GM19238 (cell line): ENCODE measurements around the gene SYNE2.
"Not testable (repeated sequence)": the region's sequence is repeated elsewhere in the genome, so short reads cannot be mapped to it uniquely, and the experiment has no call there.

Experiments
- DNase-seq: peaks from one replicate; pipeline ENCODE4 v3.0.0; 2011; ENCODE audit warnings: low spot score; ENCODE audit not compliant: insufficient read length

SYNE2 gene

DNA sequence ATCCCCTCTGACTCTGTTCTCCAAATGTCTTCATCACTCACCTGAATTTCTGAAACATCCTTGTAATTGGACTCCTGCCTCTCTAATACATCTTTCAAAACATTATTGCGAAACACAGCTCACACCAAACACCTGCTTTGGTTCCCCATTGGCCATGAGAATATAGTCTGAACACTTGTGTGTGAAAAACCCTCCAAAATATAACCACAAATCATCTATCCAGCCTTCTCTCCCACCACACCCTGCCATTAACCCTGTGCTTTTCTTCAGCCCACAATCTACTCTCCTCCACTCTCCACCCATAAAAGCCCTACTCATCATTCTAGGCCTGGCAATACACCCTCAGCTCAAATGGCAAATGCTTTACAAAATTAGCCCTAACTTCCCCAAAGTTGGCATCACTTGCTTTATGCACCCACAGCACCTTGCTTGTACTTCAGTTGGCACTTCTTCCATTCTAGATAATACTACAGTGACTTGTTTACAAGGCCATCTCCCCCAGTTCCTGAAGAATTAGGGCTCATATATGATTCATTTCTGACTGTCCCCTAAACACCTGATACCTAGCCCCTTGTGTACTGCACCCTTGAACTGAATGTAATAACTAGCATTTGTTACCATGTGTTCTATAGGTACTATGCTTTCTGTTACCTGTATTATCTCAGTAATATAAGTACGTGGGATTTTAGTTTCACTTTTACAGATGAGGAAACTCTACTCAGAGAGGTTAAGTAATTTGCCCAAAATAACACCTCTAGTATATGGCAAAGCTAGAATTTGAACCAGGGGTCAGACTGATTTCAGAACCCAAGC lies 17.3 kb downstream of the SYNE2 start:
- DNase-seq, result not testable (repeated sequence)

DNA sequence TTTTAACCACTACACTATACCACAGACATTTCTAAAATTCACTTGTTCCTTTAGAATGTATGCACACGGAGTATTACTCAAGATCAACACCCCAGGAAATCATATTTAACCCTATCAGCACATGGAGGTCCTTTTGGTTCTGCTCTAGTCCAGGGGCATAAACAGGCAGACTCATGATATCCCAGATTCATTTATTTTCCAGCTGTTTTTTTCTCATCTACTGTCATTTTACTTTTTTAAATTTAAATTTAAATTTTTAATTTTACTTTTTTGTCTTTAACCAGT lies 17.9 kb downstream of the SYNE2 start:
- DNase-seq, result not testable (repeated sequence)

GRCh38 chr14:63874223-63874622 lies 21.4 kb downstream of the SYNE2 start:
- no peak for DNase-seq

DNA sequence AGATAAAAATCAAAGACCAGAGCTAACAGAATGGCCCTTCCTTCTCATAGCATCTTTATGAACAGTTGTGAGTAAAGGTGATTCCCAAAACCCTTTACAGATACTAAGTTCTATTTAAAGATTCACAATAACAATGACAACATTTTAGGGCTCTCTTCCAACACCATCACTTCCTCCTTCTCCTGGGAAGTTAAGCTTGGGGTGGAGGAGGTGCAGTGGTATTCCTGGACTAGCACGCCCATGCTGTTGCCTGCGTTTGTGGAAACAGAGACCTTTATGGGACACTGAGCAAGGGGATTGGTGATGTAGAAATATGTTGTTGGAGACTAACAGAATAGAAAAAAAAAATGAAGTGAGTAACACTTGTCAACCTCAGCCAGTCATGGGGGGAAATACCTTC lies 22.5 kb downstream of the SYNE2 start:
- no peak for DNase-seq

DNA sequence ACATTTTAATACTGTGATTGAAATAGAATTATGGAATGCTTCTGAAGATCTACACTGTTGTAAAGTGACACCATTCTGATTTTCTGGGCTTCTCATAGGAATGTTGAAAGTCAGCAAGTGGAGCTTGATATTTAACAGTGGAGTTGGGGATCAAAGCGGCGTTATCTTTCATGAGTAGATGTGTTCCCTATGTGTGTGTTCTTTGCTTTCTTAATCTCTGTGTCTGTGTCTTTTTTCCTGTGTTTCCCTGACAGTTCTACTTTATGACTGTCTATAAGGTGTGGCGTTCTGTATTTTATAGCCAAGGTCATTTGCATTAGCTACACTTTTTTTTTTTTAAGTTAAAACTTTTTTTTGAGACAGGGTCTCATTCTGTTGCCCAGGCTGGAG lies 24.7 kb downstream of the SYNE2 start:
- no peak for DNase-seq

DNA sequence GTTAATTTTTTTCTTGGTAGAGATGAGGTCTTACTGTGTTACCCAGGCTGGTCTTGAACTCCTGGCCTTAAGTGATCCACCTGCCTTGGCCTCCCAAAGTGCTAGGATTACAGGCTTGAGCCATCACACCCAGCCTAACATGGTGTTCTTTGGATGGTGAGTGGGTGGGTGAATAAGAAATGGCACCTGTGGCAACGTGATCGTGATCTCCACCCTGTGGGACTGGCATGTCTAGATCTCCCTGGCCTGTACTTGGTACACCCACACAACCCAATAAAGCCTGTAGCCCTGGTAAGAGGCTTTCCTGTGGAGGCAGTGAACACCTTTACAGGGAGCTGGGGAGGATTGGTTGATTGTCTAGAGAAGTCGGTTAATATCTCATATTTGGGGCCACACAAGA lies 25.2 kb downstream of the SYNE2 start:
- DNase-seq, result no peak

- DNase-seq, result no peak
Measured at GRCh38 chr14:63878792-63879191, 26.0 kb downstream of the SYNE2 start.

DNA sequence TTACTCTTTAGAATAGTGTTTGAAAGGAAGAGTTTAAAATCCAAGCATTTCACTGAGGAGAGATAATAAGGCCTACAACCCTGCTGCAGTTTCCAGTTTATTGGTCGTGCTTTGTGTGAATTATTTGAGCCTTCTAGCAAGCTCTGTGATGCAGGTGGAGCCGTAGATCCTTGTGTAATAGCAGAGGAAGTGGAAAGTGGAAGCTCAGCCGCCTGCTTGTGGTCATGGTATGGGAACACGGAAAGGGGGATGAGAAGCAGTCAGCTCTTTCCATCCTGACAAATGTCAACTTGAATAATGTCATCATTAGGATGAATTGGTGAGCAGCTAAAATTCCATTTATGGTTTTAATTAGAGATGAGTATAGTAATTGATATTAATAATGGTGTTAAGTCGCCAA lies 29.1 kb downstream of the SYNE2 start:
- no peak for DNase-seq

GRCh38 chr14:63887899-63888298 lies 35.1 kb downstream of the SYNE2 start:
- no peak for DNase-seq

DNA sequence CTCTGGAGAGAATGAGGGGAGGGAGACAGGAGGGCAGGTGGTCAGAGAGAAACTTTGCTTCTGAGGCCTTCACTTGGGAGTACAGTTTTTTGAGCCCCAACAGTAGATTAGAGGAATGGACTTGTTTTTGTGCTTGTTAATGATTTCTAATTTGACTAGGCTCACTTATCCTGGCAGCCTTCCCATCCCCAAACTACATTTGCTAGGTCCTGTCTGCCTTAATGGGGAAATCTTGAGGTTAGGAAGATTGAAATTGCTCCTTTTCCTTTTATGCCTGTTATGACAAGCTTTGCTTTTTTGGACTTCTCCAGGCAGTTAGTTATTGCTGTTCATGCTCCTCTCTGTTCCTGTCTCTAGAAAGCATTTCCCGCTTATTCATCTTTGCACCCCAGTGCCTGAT lies 37.7 kb downstream of the SYNE2 start:
- DNase-seq, result no peak

- DNase-seq, result no peak
Measured at GRCh38 chr14:63891148-63891975, 38.6 kb downstream of the SYNE2 start.

DNA sequence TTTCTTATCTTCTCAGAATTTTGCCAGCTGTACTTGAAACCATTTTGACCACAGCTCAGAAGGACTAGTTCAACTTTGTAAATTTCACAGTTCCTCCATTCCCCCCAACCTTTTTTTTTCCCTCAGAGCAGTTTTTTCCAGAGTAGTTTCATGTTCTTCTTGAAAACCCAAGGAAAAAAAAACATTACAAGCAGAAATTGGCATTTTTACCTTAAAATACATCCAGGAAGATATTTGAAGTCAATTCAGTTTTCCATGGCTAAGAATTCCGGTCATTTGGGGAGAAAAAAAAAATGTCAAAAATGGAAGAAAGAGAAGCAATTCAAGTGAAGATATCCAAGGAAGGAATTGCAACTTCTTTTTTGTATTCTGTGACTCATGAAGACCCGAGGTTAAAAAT lies 39.5 kb downstream of the SYNE2 start:
- no peak for DNase-seq

DNA sequence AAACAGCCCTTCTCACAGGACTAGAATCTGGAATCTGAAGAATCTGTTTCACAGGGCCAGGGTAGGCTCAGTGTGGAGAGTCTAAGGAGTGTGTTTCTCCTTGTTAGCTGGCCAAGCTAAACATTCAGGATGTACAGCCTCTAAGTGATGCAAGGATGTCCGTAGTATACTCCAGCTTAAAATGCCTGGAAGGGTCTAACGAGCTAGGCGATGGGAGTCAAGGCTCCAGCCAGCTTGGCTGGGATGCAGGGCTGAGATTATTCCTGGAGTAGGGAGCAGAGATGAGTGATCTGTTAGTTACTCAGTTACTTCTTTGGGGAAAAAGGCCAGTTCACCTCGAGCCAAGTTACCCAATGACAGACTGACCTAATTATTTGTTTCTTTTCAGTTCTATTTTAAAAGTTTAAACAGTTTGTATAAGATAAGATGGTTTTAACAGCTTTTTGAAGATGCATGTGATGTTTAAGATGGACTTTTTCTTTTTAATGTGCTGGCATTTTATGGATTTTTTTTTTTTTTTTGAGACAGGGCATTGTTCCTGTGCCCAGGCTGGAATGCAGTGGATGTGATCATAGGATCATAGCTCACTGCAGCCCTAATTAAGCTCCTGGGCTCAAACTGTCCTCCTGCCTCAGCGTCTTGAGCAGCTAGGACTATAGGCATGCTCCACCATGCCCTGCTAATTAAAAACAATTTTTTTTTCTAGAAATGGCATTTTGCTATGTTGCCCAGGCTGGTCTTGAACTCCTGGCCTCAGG lies 41.1 kb downstream of the SYNE2 start:
- no peak for DNase-seq

DNA sequence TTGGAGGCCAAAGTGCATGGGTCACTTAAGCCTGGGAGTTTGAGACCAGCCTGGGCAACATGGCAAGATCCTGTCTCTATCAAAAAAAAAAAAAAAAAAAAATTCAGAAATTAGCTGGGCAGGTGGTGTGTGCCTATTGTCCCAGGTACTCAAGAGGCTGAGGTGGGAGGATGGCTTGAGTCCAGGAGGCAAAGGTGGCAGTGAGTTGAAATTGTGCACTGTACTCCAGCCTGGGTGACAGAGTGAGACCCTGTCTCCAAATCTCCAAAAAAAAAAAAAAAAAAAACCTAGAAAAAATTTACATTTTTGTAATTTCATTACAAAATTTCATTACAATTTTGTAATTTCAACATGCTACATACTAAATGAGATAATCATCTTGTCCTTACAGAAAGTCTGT lies 42.7 kb downstream of the SYNE2 start:
- no peak for DNase-seq

- DNase-seq, result no peak
Measured at GRCh38 chr14:63896278-63896720, 43.5 kb downstream of the SYNE2 start.

DNA sequence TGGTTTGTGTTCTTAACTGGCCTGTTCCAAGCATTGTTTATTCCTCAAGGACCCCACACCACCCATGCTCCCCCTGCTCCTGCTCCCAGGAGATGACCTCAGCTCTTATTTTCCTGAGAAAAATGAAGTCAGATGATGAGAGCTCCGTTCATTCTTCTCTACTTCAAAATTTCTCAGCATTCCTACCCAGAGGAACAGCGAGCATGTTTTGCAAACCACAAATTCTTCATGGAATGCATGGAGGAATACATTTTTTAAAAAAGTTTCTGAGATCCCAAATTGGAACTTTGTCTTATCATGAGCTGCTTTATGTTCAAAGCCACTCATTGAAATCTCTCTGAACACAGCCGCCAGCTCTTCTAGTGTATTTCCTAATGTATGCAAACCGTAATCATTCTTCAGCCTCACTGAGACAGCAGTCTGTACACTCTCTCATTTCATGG lies 44.9 kb downstream of the SYNE2 start:
- no peak for DNase-seq

GRCh38 chr14:63899953-63900352 lies 47.1 kb downstream of the SYNE2 start:
- DNase-seq, result no peak

DNA sequence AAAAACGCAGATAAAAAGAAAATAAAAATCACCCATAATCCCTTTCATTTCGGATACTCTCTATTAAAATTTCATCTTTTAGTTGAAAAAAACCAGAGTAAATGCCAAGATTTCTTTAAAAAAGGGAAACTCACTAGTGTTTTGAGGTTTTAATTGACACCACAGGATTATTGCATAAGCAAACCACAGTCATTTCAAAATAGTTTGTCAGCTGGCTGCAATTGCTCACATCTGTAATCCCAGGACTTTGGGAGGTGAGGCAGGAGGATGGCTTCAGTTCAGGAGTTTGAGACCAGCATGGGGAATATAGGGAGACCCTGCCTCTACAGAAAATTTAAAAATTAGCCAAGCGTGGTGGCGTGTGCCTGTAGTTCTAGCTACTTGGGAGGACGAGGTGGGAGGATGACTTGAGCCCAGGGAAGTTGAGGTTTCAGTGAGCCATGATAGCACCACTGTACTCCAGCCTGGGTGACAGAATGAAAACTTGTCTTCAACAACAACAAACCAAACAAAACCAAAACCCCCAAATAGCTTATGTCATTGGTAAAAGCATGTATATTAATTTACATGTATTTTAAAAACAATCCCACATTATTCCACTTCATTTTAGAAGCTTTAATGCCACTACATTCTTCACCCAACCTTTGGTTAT lies 48.8 kb downstream of the SYNE2 start:
- DNase-seq, result no peak

DNA sequence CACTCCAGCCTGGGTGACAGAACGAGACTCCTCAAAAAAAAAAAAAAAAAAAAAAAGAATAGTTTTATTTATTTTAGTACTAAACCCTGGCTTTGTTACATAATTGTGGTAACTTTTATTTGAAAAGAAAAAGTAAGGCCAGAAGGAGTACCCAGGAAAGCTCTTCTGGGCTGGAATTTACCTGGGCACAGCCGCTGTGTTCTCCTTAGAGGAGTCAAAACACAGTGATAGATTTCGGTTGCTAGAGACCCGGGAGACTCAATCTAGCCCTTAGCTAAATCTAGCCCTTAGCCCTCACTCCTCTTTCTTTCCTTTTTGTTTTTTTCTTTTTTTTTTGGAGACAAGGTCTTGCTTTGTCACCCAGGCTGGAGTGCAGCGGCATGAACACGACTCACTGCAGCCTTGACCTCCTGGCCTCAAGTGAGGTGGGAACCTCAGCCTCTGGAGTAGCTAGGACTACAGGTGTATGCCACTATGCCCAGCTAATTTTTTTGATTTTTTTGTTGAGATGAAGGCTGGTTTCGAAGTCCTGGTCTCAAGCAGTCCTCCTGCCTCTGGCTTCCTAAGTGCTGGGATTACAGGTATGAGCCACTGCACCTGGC lies 49.7 kb downstream of the SYNE2 start:
- no peak for DNase-seq

DNA sequence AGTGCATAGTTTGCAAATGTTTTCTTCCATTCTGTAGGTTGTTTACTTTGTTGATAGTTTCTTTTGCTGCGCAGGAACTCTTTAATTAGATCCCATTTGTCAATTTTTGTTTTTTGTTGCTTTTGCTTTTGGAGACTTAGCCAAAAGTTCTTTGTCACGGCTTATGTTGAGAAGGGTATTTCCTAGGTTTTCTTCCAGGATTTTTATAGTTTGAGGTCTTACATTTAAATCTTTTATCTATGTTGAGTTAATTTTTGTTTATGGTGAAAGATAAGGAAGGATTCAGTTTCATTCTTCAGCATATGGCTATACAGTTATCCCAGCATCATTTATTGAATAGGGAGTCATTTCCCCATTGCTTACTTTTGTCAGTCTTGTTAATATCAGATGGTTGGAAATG lies 51.9 kb downstream of the SYNE2 start:
- no peak for DNase-seq

GRCh38 chr14:63905370-63905769 lies 52.6 kb downstream of the SYNE2 start:
- no peak for DNase-seq
